M059J (cell line): ENCODE data around the gene C4orf33. TPM values are rescaled to one million over a fixed set of nuclear protein-coding genes. Genes with fewer than 3 reads are reported as not detected.
A peak's percentile ranks its signal among the peaks of the same experiment; 100 is the strongest.
"Not testable (repeated sequence)": the region's sequence is repeated elsewhere in the genome, so short reads cannot be mapped to it uniquely, and the experiment has no call there.

Experiments used
- DNase-seq: peaks from one replicate; pipeline ENCODE4 v3.0.0-alpha.2; 2012; ENCODE audit warnings: low read depth
- total RNA-seq: library from RNA; depleted of rRNA; stranded (reverse); fragments of >200 nt; shearing (Covaris generic); gene quantifications from 2 replicates; pipeline ENCODE4 v1.2.3, GENCODE V29; 2014; rRNA removed

Gene C4orf33
- 18.5 and 28.3 TPM in 2 replicates for total RNA-seq

- peak; percentile 78 for DNase-seq
Observed at GRCh38 chr4:129095811-129096454, at the start of gene C4orf33. Gene C4orf33, plus strand, starts transcription at chr4:129096152. Its CDS starts 6,459 bp downstream, at chr4:129102611.

- no peak for DNase-seq
Observed at GRCh38 chr4:129059028-129059427, 36.9 kb upstream of the C4orf33 start.

DNA sequence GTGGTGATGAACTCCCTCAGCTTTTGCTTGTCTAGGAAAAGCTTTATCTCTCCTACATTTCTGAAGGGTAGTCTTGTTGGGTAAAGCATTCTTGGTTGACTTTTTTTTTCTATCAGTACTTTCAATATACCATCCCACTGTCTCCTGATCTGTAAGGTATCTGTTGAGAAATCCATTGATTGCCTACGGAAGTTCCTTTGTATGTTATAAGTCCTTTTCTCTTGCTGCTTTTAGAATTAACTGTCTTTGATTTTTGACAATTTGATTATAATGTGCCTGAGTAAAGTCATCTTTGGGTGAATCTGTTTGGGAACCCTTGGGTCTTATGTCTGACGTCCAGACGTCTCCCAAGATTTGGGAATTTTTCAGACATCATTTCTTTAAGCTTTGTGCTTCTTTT, 33.4 kb upstream of the C4orf33 start:
- no peak for DNase-seq

- no peak for DNase-seq
Observed at GRCh38 chr4:129063640-129064039, 32.3 kb upstream of the C4orf33 start.

GRCh38 chr4:129064717-129065116, 31.2 kb upstream of the C4orf33 start:
- peak; percentile 66 for DNase-seq

DNA sequence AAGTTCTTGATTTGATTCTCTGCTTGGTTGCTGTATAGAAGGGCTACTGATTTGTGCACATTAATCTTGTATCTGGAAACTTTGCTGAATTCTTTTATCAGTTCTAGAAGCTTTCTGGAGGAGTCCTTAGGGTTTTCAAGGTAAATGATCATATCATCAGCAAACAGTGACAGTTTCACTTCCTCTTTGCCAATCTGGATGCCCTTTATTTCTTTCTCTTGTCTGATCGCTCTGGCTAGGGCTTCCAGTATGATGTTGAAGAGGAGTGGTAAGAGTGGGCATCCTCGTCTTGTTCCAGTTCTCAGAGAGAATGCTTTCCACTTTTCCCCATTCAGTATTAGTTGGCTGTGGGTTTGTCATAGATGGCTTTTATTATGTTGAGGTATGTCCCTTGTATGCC, 26.4 kb upstream of the C4orf33 start:
- DNase-seq, result not testable (repeated sequence)

- no peak for DNase-seq
Observed at GRCh38 chr4:129077326-129077725, 18.6 kb upstream of the C4orf33 start.

DNA sequence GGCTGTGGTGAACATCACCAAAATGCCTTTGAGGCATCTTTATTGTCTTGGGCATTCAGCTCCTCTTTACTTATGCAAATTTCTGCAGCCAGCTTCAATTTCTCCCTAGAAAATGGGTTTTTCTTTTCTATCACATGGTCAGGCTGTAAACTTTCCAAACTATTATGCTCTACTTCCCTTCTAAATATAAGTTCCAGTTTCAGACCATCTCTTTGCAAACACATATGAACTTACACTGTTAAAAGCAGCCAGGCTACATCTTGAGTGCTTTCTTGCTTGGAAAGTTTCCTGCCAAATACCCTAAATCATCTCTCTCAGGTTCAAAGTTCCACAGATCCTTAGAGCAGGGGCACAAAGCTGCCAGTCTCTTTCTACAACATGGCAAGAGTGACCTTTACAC, 15.8 kb upstream of the C4orf33 start:
- no peak for DNase-seq

DNA sequence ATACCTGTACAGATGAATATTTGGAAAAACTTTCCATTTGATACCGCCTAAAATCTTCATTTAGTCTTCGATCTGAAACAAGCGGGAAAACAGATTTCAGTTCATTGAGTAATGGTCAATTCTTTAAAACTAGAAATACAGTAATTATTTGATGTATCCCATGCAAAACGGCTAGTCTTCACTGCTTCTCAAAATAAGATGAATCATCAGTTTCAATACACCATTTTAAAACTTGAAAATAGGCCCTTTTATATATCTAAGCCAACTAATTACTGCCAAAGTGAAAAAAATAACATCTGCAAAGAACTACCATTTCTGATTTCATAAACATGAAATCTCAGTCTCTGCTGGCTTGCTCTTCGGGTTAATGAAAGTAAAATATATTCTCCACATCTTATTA, 13.7 kb upstream of the C4orf33 start:
- DNase-seq, result no peak

DNA sequence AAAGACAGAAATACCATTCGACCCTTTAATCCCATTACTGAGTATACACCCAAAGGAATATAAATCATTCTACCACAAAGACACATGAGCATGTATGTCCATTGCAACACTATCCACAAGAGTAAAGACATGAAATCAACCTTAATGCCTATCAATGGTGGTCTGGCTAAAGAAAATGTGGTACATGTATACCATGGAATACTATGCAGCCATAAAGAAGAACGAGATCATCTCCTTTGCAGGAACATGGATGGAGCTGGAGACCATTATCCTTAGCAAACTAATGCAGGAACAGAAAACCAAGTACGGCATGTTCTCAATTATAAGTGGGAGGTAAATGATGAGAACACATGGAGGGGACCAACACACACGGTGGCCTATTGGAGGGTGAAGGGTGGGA, 10.5 kb upstream of the C4orf33 start:
- DNase-seq, result no peak

- DNase-seq, result no peak
Observed at GRCh38 chr4:129087516-129087915, 8.4 kb upstream of the C4orf33 start.

DNA sequence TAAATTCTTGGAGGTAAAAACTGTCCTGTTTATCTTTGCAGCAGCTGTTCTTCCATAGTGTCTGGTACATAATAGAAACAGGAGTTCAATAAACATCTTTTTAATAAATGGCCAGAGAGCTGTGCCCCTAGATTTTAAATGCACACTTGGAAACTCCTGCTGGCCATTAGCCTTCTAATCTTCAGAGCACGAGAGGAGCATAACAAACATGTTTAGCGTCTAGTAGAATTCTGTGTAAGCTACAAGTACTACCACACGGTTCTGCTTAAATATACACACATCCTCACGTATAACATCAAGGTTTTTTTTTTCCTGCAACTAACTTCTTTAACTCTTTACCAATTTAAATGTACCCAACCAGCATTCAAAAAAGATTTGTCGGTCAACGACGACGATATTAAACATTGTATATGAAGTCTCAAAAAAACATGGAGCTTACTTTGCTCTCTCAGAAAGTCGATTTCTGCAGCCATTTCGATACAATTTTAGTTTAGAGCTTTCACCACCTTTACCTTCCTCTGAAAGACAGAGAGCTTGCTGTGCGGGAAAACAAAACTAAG, 3.2 kb upstream of the C4orf33 start:
- DNase-seq, result peak; percentile 19

DNA sequence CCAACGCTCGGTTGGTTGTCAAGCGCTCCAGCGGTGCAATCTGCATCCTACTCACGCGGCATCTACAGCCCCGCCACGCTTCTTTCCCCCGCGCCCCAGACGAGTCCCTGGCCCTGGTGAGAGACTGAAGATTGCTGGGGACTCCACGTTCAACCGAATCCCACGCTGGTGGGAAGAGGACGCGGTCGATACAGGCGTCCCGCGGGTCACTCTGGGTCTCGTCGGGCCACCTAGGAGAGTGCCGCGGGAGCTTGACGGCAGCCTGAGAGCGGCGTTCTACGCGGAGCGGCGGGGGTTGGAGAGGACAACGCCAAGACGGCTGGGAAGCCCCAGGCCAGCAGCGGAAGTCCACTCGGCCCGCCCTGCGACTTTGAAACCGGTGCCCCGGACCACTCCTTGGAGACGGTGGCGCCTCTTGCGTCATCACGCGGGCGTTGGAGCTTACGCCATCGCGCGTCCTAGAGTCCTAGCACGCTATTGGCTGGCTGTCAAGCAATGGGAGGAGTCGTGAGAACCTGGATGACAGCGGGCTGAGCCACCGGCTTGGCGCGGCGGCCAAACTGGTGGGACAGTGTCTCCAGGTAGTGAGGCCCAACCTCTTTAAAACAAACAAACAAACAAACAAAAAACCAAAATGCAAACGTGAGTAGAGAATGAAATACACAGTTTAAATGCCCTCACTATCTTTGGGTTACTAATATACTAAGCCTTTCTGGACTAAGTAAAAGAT, 2.6 kb upstream of the C4orf33 start, which contains the start of gene SCLT1:
Gene SCLT1, minus strand, starts transcription at position 349 of the 730 bp plus-strand sequence. CDS start 436 bp downstream, outside the sequence.
- peak; percentile 98 for DNase-seq

- DNase-seq, result peak; percentile 7
Observed at GRCh38 chr4:129094347-129094746, 1.6 kb upstream of the C4orf33 start.

DNA sequence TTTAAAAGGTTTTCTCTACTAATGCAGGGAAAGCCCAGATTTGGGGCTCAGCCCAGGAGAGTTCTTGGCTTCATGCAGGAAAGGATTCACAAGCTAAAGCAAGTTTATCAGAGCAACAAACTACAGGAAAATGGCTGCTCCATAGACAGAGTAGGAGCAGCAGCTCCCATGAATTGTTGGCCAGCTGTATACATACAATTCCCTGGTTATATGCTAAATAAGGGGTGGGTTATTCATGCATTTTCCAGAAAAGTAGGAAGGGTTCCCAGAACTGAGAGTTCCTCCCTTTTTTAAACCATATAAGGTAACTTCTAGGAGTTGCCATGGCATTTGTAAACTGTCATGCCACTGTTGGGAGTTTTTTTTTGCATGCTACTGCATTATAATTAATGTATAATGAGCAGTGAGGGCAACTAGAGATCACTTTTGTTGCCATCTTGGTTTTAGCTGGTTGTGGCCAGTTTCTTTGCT, 2.6 kb downstream of the C4orf33 start:
- peak; percentile 15 for DNase-seq

- DNase-seq, result no peak
Observed at GRCh38 chr4:129109965-129110824, 14.2 kb downstream of the C4orf33 start.

DNA sequence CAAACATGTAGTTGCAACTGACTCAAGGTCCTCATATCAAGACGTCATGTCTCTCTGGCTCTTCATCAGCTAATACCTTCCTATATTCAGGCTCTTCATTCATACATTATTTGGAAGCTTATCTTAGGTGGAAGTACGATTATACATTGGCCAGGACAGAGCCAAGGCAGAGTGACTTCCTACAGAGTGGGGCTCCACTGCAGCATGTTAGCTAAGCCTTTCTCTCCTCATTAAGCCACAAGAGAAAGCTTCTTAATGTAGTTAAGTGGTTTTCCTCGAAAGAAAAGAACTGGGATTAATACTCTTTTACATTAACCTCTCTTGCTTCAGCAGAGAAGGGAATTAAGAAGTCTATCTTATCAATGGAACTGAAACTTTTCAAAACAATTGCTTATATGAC, 15.0 kb downstream of the C4orf33 start:
- DNase-seq, result no peak

DNA sequence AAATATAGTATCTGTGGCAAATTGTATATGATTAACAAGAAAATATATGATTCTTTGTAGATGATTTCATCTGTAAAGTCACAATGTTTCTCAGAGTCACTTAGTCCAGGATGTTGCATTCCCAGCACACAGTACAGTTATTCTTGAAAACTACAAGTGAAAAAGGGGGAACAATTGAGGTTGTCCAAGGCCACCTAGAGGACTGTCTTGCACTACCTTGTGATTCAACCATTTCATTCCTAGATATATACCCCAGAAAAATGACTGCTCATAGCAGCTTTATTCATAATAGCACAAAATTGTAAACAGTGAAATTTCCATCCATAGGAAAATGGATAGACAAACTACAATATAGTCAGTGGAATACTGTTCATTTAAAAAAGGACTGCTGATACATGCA, 16.0 kb downstream of the C4orf33 start:
- DNase-seq, result no peak

GRCh38 chr4:129113434-129113833, 17.5 kb downstream of the C4orf33 start:
- no peak for DNase-seq

DNA sequence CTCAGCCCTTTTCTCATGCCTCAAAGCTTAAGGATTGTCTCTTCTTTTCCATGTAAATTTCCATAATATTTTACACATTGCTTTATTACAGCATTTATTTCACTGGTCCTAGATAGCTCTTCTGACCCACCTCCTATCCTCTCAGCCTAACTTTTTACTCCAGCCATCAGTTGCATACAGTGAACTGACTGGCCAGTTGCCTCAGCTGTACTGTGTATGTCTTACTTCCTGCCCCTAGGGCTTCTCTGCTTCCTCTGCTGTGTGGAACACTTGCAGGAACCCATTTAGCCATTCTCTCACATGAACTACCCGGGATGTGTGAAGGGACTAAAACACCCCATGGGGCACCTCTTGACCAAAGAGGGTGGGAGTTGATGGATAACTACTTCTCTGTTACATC, 18.0 kb downstream of the C4orf33 start:
- no peak for DNase-seq

GRCh38 chr4:129117705-129118104, 21.8 kb downstream of the C4orf33 start:
- DNase-seq, result no peak

DNA sequence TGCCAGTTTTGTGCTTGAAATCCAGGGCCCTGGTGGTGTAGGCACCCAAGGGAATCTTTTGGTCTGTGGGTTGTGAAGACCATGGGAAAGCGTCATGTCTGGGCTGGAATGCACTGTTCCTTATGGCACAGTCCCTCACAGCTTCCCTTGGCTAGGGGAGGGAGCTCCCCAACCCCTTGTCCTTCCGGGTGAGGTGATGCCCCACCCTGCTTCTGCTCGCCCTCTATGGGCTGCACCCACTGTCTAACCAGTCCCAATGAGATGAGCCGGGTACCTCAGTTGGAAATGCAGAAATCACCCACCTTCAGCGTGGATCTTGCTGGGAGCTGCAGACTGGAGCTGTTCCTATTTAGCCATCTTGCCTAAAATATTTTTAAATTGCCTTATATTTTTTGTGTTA, 30.7 kb downstream of the C4orf33 start:
- DNase-seq, result not testable (repeated sequence)
